HEK293 (cell line): Measurements from ENCODE around the gene NUFIP2.

ENCODE experiments used
- CTCF ChIP-seq: fragments of 450-650 bp; formaldehyde crosslinking; IDR thresholded peaks from 2 replicates; pipeline ENCODE4 v1.5.1; 2016; ENCODE audit warnings: missing biosample characterization, missing genetic modification characterization
- GLIS1 ChIP-seq: fragments of 450-650 bp; formaldehyde crosslinking; IDR thresholded peaks from 2 replicates; pipeline ENCODE4 v1.5.1; 2016; ENCODE audit warnings: missing biosample characterization, missing genetic modification characterization
- KLF7 ChIP-seq: fragments of 450-650 bp; formaldehyde crosslinking; IDR thresholded peaks from 2 replicates; pipeline ENCODE4 v1.5.1; 2016; ENCODE audit warnings: missing biosample characterization, missing genetic modification characterization, borderline replicate concordance
- YY1 ChIP-seq: fragments of 450-650 bp; formaldehyde crosslinking; IDR thresholded peaks from 2 replicates; pipeline ENCODE4 v1.5.1; 2018; ENCODE audit warnings: missing biosample characterization, missing genetic modification characterization
- ZNF121 ChIP-seq: fragments of 450-650 bp; formaldehyde crosslinking; IDR thresholded peaks from 2 replicates; pipeline ENCODE4 v1.5.1; 2016; ENCODE audit warnings: missing biosample characterization, missing genetic modification characterization
- ZNF274 ChIP-seq, 2 experiments: fragments of 200-500 bp in 1 of 2; fragments of 450-650 bp in 1 of 2; sonication (Bioruptor generic) in 1 of 2; formaldehyde crosslinking in 1 of 2; IDR thresholded peaks; 2 replicates each; pipeline versions ENCODE4 v1.5.1 to v1.6.1; 2014 to 2016; ENCODE audit warnings: borderline replicate concordance in 1 of 2, inconsistent platforms in 1 of 2, low read length in 1 of 2, missing biosample characterization in 1 of 2, missing genetic modification characterization in 1 of 2
- ZNF350 ChIP-seq: fragments of 450-650 bp; formaldehyde crosslinking; IDR thresholded peaks from 2 replicates; pipeline ENCODE4 v1.5.0; 2017; ENCODE audit warnings: missing biosample characterization, mild to moderate bottlenecking, missing genetic modification characterization
- ZNF629 ChIP-seq: fragments of 450-650 bp; formaldehyde crosslinking; IDR thresholded peaks from 2 replicates; pipeline ENCODE4 v1.5.1; 2017; ENCODE audit warnings: missing biosample characterization, missing genetic modification characterization
- ZNF785 ChIP-seq: fragments of 450-650 bp; formaldehyde crosslinking; IDR thresholded peaks from 2 replicates; pipeline ENCODE4 v1.5.1; 2016; ENCODE audit warnings: missing biosample characterization, missing genetic modification characterization

- no peak for TF ChIP-seq CTCF (tag by site-specific recombination)
- TF ChIP-seq ZNF350 (tag by site-specific recombination) = no peak
- no peak for TF ChIP-seq KLF7 (tag by site-specific recombination)
- no peak for TF ChIP-seq ZNF785 (tag by site-specific recombination)
- TF ChIP-seq ZNF629 = no peak
- no peak for TF ChIP-seq GLIS1 (tag by site-specific recombination)
- TF ChIP-seq YY1 (tag by site-specific recombination) = no peak
- no peak for TF ChIP-seq ZNF121
- no peak for TF ChIP-seq ZNF274 (IDR thresholded peaks at IDR 0.05; ENCODE audit: low read length)
- TF ChIP-seq ZNF274 (tag by site-specific recombination; IDR thresholded peaks at IDR 0.05; ENCODE audit: borderline replicate concordance) = no peak
Observed at GRCh38 chr17:29246628-29247027, 47.3 kb downstream of the NUFIP2 start, which contains the start of gene CRYBA1.
